ENCODE data around the gene TSEN2.
"Not testable (repeated sequence)": the region's sequence is repeated elsewhere in the genome, so short reads cannot be mapped to it uniquely, and the experiment has no call there.

Gene TSEN2

GRCh38 chr3:12484198-12484982 is at the start of gene TSEN2:
Gene TSEN2, plus strand, starts transcription at chr3:12484480. Its CDS starts 5,321 bp downstream, at chr3:12489801.
- peak; percentile 92 for DNase-seq (ENCODE audit: low spot score)

GRCh38 chr3:12436514-12437220 is 47.6 kb upstream of the TSEN2 start:
- DNase-seq (ENCODE audit: low spot score), result no peak

GRCh38 chr3:12437221-12437605 is 47.1 kb upstream of the TSEN2 start:
- DNase-seq (ENCODE audit: low spot score), result no peak

GRCh38 chr3:12437861-12438260 is 46.4 kb upstream of the TSEN2 start:
- no peak for DNase-seq (ENCODE audit: low spot score)

- no peak for DNase-seq (ENCODE audit: low spot score)
Observed at GRCh38 chr3:12438318-12438717, 46.0 kb upstream of the TSEN2 start.

- no peak for DNase-seq (ENCODE audit: low spot score)
Observed at GRCh38 chr3:12439161-12439940, 44.9 kb upstream of the TSEN2 start.

- DNase-seq (ENCODE audit: low spot score), result no peak
Observed at GRCh38 chr3:12440927-12441714, 43.2 kb upstream of the TSEN2 start.

GRCh38 chr3:12442654-12443501 is 41.4 kb upstream of the TSEN2 start:
- no peak for DNase-seq (ENCODE audit: low spot score)

GRCh38 chr3:12443781-12444522 is 40.3 kb upstream of the TSEN2 start:
- no peak for DNase-seq (ENCODE audit: low spot score)

GRCh38 chr3:12444582-12445471 is 39.5 kb upstream of the TSEN2 start:
- no peak for DNase-seq (ENCODE audit: low spot score)

GRCh38 chr3:12445523-12446240 is 38.6 kb upstream of the TSEN2 start:
- no peak for DNase-seq (ENCODE audit: low spot score)

- no peak for DNase-seq (ENCODE audit: low spot score)
Observed at GRCh38 chr3:12446298-12446697, 38.0 kb upstream of the TSEN2 start.

GRCh38 chr3:12447075-12447474 is 37.2 kb upstream of the TSEN2 start:
- DNase-seq (ENCODE audit: low spot score), result no peak

GRCh38 chr3:12448404-12449202 is 35.7 kb upstream of the TSEN2 start:
- DNase-seq (ENCODE audit: low spot score), result not testable (repeated sequence)

GRCh38 chr3:12449889-12450682 is 34.2 kb upstream of the TSEN2 start:
- DNase-seq (ENCODE audit: low spot score), result no peak

- no peak for DNase-seq (ENCODE audit: low spot score)
Observed at GRCh38 chr3:12451481-12451880, 32.8 kb upstream of the TSEN2 start.

GRCh38 chr3:12451960-12452359 is 32.3 kb upstream of the TSEN2 start:
- no peak for DNase-seq (ENCODE audit: low spot score)

Data from cerebellar cortex (tissue), 1 donor.